Measurements from ENCODE around the gene KCNE4.

DNA sequence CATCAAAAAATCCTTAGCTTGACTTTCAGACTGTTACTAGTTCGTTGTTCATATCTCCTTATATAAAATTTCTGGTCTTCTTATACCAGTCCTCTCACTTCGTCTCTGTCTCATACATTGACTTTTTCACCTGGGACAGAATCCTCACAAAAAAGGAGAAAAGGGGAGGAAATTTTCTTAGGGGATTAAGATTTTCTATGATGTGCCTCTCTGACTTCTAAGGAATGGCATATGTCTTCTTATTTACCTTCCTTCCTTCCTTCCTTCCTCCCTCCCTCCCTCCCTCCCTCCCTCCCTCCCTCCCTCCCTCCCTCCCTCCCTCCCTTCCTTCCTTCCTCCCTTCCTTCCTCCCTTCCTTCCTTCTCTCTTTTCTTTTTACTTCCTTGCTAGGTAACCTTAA is 27.9 kb downstream of the KCNE4 start:
- TF ChIP-seq CTCF (IDR thresholded peaks at IDR 0.05) = no peak
- no peak for TF ChIP-seq IRF3 (IDR thresholded peaks at IDR 0.05; ENCODE audit: low read depth, low read length)
- no peak for TF ChIP-seq FOXM1 (IDR thresholded peaks at IDR 0.05; ENCODE audit: low read depth)
- TF ChIP-seq SMC3 (IDR thresholded peaks at IDR 0.05; ENCODE audit: low read depth, low read length) = no peak
- TF ChIP-seq FOSL2 (IDR thresholded peaks at IDR 0.05; ENCODE audit: borderline replicate concordance, low read depth) = no peak
- no peak for TF ChIP-seq EP300 (IDR thresholded peaks at IDR 0.05; ENCODE audit: borderline replicate concordance in 1 of 2, low read depth in 1 of 2, low read length in 1 of 2)
- TF ChIP-seq RAD21 (IDR thresholded peaks at IDR 0.05; ENCODE audit: low read length) = no peak
- TF ChIP-seq, protein P1, sequence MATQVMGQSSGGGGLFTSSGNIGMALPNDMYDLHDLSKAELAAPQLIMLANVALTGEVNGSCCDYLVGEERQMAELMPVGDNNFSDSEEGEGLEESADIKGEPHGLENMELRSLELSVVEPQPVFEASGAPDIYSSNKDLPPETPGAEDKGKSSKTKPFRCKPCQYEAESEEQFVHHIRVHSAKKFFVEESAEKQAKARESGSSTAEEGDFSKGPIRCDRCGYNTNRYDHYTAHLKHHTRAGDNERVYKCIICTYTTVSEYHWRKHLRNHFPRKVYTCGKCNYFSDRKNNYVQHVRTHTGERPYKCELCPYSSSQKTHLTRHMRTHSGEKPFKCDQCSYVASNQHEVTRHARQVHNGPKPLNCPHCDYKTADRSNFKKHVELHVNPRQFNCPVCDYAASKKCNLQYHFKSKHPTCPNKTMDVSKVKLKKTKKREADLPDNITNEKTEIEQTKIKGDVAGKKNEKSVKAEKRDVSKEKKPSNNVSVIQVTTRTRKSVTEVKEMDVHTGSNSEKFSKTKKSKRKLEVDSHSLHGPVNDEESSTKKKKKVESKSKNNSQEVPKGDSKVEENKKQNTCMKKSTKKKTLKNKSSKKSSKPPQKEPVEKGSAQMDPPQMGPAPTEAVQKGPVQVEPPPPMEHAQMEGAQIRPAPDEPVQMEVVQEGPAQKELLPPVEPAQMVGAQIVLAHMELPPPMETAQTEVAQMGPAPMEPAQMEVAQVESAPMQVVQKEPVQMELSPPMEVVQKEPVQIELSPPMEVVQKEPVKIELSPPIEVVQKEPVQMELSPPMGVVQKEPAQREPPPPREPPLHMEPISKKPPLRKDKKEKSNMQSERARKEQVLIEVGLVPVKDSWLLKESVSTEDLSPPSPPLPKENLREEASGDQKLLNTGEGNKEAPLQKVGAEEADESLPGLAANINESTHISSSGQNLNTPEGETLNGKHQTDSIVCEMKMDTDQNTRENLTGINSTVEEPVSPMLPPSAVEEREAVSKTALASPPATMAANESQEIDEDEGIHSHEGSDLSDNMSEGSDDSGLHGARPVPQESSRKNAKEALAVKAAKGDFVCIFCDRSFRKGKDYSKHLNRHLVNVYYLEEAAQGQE (IDR thresholded peaks at IDR 0.05; ENCODE audit: low read depth, low read length) = no peak
- TF ChIP-seq TCF12 (IDR thresholded peaks at IDR 0.05) = no peak

All from SK-N-SH (cell line).